Mesothelial cell of epicardium (in vitro differentiated cells): Measurements from ENCODE around the gene DDX18. TPM values are rescaled to one million over a fixed set of nuclear protein-coding genes. Genes with fewer than 3 reads are reported as not detected.

Experiments used
- DNase-seq, 2 experiments: peaks; one replicate each; pipeline ENCODE4 v3.0.0; 2021; ENCODE audit warnings: low spot score in 2 of 2; ENCODE audit not compliant: unreplicated experiment in 2 of 2
- H3K27ac Mint-ChIP-seq: 2 replicates; pipeline ENCODE4 v1.8.0; 2021; ENCODE audit warnings: mixed read lengths
- H3K27me3 Mint-ChIP-seq: 2 replicates; pipeline ENCODE4 v1.8.0; 2021; ENCODE audit warnings: low read depth, mixed read lengths
- H3K36me3 Mint-ChIP-seq: 2 replicates; pipeline ENCODE4 v1.8.0; 2021; ENCODE audit warnings: mixed read lengths
- H3K4me1 Mint-ChIP-seq: 2 replicates; pipeline ENCODE4 v1.8.0; 2021; ENCODE audit warnings: mixed read lengths
- H3K4me3 Mint-ChIP-seq: 2 replicates; pipeline ENCODE4 v1.8.0; 2021; ENCODE audit warnings: mild to moderate bottlenecking, moderate library complexity, mixed read lengths
- H3K9me3 Mint-ChIP-seq: 2 replicates; pipeline ENCODE4 v1.8.0; 2021; ENCODE audit warnings: mixed read lengths
- total RNA-seq: library from RNA; stranded (reverse); gene quantifications from 3 replicates; pipeline ENCODE4 v1.2.1, GENCODE V29; 2021
- TF ChIP-seq, protein P1 (sequence below): fragments of 200-600 bp; sonication (generic); IDR thresholded peaks from one replicate; pipeline ENCODE4 v1.5.0; 2021; ENCODE audit warnings: antibody characterized with exemption; ENCODE audit not compliant: unreplicated experiment

The DDX18 gene
- total RNA-seq, 1 donor from 2014 or later, result 64.4 TPM

DNA sequence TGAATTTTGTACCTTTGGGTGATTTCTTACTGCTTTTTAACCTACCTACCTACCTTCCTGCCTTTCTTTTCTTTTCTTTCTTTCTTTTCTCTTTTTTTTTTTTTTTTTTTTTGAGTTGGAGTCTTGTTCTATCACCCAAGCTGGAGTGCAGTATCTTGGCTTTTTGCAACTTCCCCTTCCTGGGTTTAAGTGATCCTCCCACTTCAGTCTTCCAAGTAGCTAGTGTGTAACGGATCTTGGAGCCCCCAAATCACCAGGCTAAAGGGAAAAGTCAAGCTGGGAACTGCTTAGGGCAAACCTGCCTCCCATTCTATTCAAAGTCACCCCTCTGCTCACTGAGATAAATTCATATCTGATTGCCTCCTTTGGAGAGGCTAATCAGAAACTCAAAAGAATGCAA lies 61.3 kb downstream of the DDX18 start:
- DNase-seq, result no peak
- TF ChIP-seq, protein P1, sequence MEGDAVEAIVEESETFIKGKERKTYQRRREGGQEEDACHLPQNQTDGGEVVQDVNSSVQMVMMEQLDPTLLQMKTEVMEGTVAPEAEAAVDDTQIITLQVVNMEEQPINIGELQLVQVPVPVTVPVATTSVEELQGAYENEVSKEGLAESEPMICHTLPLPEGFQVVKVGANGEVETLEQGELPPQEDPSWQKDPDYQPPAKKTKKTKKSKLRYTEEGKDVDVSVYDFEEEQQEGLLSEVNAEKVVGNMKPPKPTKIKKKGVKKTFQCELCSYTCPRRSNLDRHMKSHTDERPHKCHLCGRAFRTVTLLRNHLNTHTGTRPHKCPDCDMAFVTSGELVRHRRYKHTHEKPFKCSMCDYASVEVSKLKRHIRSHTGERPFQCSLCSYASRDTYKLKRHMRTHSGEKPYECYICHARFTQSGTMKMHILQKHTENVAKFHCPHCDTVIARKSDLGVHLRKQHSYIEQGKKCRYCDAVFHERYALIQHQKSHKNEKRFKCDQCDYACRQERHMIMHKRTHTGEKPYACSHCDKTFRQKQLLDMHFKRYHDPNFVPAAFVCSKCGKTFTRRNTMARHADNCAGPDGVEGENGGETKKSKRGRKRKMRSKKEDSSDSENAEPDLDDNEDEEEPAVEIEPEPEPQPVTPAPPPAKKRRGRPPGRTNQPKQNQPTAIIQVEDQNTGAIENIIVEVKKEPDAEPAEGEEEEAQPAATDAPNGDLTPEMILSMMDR, result no peak
- Mint-ChIP-seq H3K27me3 (peaks cover 54% of the 10 kb centered on the region), H3K4me3 (no peak overlapping the region), H3K9me3 (no peaks in the 10 kb centered on the region), H3K36me3 (no peaks in the 10 kb centered on the region), H3K4me1 (no peaks in the 10 kb centered on the region), H3K27ac (no peak overlapping the region)

DNA sequence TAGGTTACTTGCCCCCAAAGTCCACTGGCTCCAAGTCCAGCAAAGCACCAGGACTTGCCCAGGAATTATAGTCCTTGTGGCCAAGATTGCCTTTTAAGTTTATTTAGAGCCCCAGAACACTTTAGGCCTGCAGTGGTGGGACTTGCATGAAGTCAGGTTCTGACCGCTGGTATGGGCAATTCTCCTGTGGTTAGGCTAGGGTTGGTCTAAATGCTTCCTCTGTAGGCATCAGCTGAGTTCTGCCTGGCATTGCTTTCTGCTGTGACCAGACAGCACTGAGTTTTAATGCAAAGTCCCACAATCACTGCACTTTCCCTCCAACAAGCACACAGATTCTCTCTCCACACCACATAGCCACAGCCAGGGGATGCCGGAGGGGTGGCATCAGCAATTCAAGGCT lies 64.5 kb downstream of the DDX18 start:
- Mint-ChIP-seq H3K27me3 (peaks cover 62% of the 10 kb centered on the region), H3K4me1 (no peaks in the 10 kb centered on the region), H3K27ac (no peak overlapping the region), H3K36me3 (no peaks in the 10 kb centered on the region), H3K4me3 (no peak overlapping the region), H3K9me3 (peaks cover 7% of the 10 kb centered on the region)
- TF ChIP-seq, protein P1, result no peak
- DNase-seq, result no peak

Other genes with a start within 250 kb of the DDX18 start
- gene CCDC93, start 199.4 kb downstream of the DDX18 start, total RNA-seq, result 46.5 to 47.5 TPM (median 46.9 TPM) in 3 replicates